Hepatocyte (in vitro differentiated cells): Measurements from ENCODE around the gene CDK10.
A peak's percentile ranks its signal among the peaks of the same experiment; 100 is the strongest.

ENCODE experiments used
- CTCF ChIP-seq: fragments of 200-600 bp; sonication (generic); IDR thresholded peaks from 2 replicates; pipeline ENCODE4 v1.5.1; 2016; ENCODE audit warnings: antibody characterized with exemption, mild to moderate bottlenecking; ENCODE audit not compliant: poor library complexity
- EZH2 ChIP-seq: fragments of 200-600 bp; sonication (generic); IDR thresholded peaks from 2 replicates; pipeline ENCODE4 v1.6.1; 2016; ENCODE audit warnings: antibody characterized with exemption, mild to moderate bottlenecking, borderline replicate concordance
- EZH2phosphoT487 ChIP-seq: fragments of 200-600 bp; sonication (generic); IDR thresholded peaks from one replicate; pipeline ENCODE4 v1.6.1; 2018; ENCODE audit warnings: antibody characterized with exemption, mild to moderate bottlenecking, low read depth, moderate library complexity; ENCODE audit not compliant: unreplicated experiment, severe bottlenecking

DNA sequence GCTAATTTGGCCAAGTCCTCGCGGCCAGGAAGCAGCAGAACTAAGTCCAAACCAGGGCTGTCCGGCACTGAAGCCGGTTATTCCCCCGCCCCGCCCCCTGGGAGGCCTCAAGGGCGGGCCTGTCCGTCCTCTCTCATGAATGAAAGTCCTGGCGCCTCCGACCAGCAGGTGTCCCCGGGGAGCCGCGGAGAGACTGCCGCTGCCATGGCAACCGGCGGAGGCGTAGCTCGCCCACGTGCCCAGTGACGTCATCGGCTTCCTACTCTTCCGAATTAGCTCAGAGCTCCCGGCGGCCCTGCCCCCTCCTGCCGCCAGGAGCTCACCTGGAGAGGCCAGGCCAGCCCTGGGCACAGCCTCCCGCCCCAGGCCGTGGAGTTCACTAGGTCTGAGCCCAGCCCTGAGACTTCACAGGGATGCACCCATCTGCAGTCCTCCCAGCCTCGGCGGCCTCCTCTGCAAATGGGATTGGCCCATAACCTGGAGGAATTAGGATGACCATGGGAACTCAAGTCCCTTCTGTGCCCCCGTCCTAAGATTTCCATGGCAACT is 13.7 kb downstream of the CDK10 start:
- TF ChIP-seq CTCF (peak; percentile 74), EZH2 (no peak), EZH2phosphoT487 (no peak)
